ENCODE measurements around the gene ZNF516. TPM values are rescaled to one million over a fixed set of nuclear protein-coding genes. Genes with fewer than 3 reads are reported as not detected.
A peak's percentile ranks its signal among the peaks of the same experiment; 100 is the strongest.

ZNF516 gene
- total and polyA plus RNA-seq, 2 experiments from 2014 or later = 17.8 to 29.4 TPM

GRCh38 chr18:76506974-76507764 lies 12.1 kb upstream of the ZNF516 start:
- H3F3A ChIP-seq (ENCODE audit: insufficient read depth) = no peaks in the 10 kb centered on the region
- no peaks in the 10 kb centered on the region for H3K27me3 ChIP-seq (replicated peaks; ENCODE audit: insufficient read depth)
- no peak overlapping the region for H3K27ac ChIP-seq
- no peaks in the 10 kb centered on the region for H3K9me3 ChIP-seq (ENCODE audit: low read depth)
- no peak for TF ChIP-seq EZH2 (IDR thresholded peaks at IDR 0.05; ENCODE audit: insufficient read depth, poor library complexity, severe bottlenecking)
- TF ChIP-seq EZH2phosphoT487 (IDR thresholded peaks at IDR 0.05; ENCODE audit: insufficient read depth, low read depth) = no peak
- no peaks in the 10 kb centered on the region for H4K20me1 ChIP-seq (ENCODE audit: insufficient read depth)
- no peaks in the 10 kb centered on the region for H3K79me2 ChIP-seq (ENCODE audit: insufficient read depth)
- H2AFZ ChIP-seq = no peak overlapping the region
- no peak overlapping the region for H3K4me3 ChIP-seq
- no peaks in the 10 kb centered on the region for H3K36me3 ChIP-seq (ENCODE audit: low read depth)
- no peak for DNase-seq
- no peaks in the 10 kb centered on the region for H3K4me1 ChIP-seq (ENCODE audit: insufficient read depth)
- no peaks in the 10 kb centered on the region for H3K9me2 ChIP-seq (ENCODE audit: insufficient read depth)
- in situ Hi-C loops (cut with MboI) = no loop called here
- no peak overlapping the region for H3K4me2 ChIP-seq (ENCODE audit: unreplicated experiment)
- H3K9ac ChIP-seq = no peak overlapping the region
- 90 to 95% methylated on average over 20 to 21 of the region's 21 CpGs for WGBS, 2 experiments (ENCODE audit: low coverage in 1 of 2, low lambda C conversion rate in 2 of 2, missing lambda C conversion rate in 2 of 2)

- H4K20me1 ChIP-seq (ENCODE audit: insufficient read depth) = no peaks in the 10 kb centered on the region
- H3K4me2 ChIP-seq (ENCODE audit: unreplicated experiment) = no peak overlapping the region
- no peaks in the 10 kb centered on the region for H3K36me3 ChIP-seq (ENCODE audit: low read depth)
- H3K9ac ChIP-seq = no peak overlapping the region
- no peaks in the 10 kb centered on the region for H3K9me2 ChIP-seq (ENCODE audit: insufficient read depth)
- in situ Hi-C loops (cut with MboI) = no loop called here
- WGBS, 2 experiments (ENCODE audit: low coverage in 1 of 2, low lambda C conversion rate in 2 of 2, missing lambda C conversion rate in 2 of 2) = 92 to 96% methylated on average over 7 to 9 of the region's 9 CpGs
- no peak for DNase-seq
- no peaks in the 10 kb centered on the region for H3K27me3 ChIP-seq (replicated peaks; ENCODE audit: insufficient read depth)
- H3K27ac ChIP-seq = no peak overlapping the region
- H2AFZ ChIP-seq = no peak overlapping the region
- no peaks in the 10 kb centered on the region for H3K79me2 ChIP-seq (ENCODE audit: insufficient read depth)
- no peak overlapping the region for H3K4me3 ChIP-seq
- H3K9me3 ChIP-seq (ENCODE audit: low read depth) = no peaks in the 10 kb centered on the region
- H3K4me1 ChIP-seq (ENCODE audit: insufficient read depth) = no peaks in the 10 kb centered on the region
- no peak for TF ChIP-seq EZH2 (IDR thresholded peaks at IDR 0.05; ENCODE audit: insufficient read depth, poor library complexity, severe bottlenecking)
- no peak for TF ChIP-seq EZH2phosphoT487 (IDR thresholded peaks at IDR 0.05; ENCODE audit: insufficient read depth, low read depth)
- H3F3A ChIP-seq (ENCODE audit: insufficient read depth) = no peaks in the 10 kb centered on the region
These were observed 11.4 kb upstream of the ZNF516 start for GRCh38 chr18:76506395-76506794.

DNA sequence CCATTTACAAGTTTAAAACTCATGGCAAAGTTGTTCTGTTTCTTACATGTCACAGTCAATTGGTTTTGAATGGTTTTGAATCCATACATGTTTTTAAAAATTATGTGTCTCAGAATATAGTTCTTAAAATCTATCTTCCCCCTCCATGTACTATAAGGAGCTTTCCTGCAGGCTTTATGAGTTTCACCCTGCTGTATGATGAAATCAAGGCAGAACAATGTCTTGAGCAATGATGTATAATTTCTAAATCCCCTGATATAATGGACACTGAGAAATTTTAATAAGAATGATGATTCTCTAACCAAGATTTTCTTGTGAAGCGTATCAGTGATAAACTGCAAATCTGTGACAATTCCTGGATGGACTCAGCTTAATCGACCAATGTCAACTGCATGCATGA lies 10.6 kb upstream of the ZNF516 start:
- peak; percentile 33 for DNase-seq

GRCh38 chr18:76504749-76505148 lies 9.7 kb upstream of the ZNF516 start:
- no peaks in the 10 kb centered on the region for H3F3A ChIP-seq (ENCODE audit: insufficient read depth)
- no peaks in the 10 kb centered on the region for H3K79me2 ChIP-seq (ENCODE audit: insufficient read depth)
- no peaks in the 10 kb centered on the region for H3K36me3 ChIP-seq (ENCODE audit: low read depth)
- no peaks in the 10 kb centered on the region for H3K9me3 ChIP-seq (ENCODE audit: low read depth)
- H4K20me1 ChIP-seq (ENCODE audit: insufficient read depth) = no peaks in the 10 kb centered on the region
- no peak overlapping the region for H3K27ac ChIP-seq
- no peak overlapping the region for H3K4me3 ChIP-seq
- DNase-seq = no peak
- WGBS, 2 experiments (ENCODE audit: low coverage in 1 of 2, low lambda C conversion rate in 2 of 2, missing lambda C conversion rate in 2 of 2) = 54 to 57% methylated on average over 5 of the region's 5 CpGs
- no peak overlapping the region for H3K9ac ChIP-seq
- no peaks in the 10 kb centered on the region for H3K4me1 ChIP-seq (ENCODE audit: insufficient read depth)
- no peaks in the 10 kb centered on the region for H3K27me3 ChIP-seq (replicated peaks; ENCODE audit: insufficient read depth)
- H2AFZ ChIP-seq = no peak overlapping the region
- no peak overlapping the region for H3K4me2 ChIP-seq (ENCODE audit: unreplicated experiment)
- TF ChIP-seq EZH2 (IDR thresholded peaks at IDR 0.05; ENCODE audit: insufficient read depth, poor library complexity, severe bottlenecking) (no peak), EZH2phosphoT487 (IDR thresholded peaks at IDR 0.05; ENCODE audit: insufficient read depth, low read depth) (no peak)
- in situ Hi-C loops (cut with MboI) = no loop called here
- no peaks in the 10 kb centered on the region for H3K9me2 ChIP-seq (ENCODE audit: insufficient read depth)

More for the DNA sequence above, 10.6 kb upstream of the ZNF516 start:
- H3K9ac ChIP-seq = no peak overlapping the region
- H3K36me3 ChIP-seq (ENCODE audit: low read depth) = no peaks in the 10 kb centered on the region
- no peaks in the 10 kb centered on the region for H3K27me3 ChIP-seq (replicated peaks; ENCODE audit: insufficient read depth)
- H3K79me2 ChIP-seq (ENCODE audit: insufficient read depth) = no peaks in the 10 kb centered on the region
- H4K20me1 ChIP-seq (ENCODE audit: insufficient read depth) = no peaks in the 10 kb centered on the region
- no peaks in the 10 kb centered on the region for H3K9me2 ChIP-seq (ENCODE audit: insufficient read depth)
- no peak overlapping the region for H3K27ac ChIP-seq
- H3F3A ChIP-seq (ENCODE audit: insufficient read depth) = no peaks in the 10 kb centered on the region
- no peak for TF ChIP-seq EZH2 (IDR thresholded peaks at IDR 0.05; ENCODE audit: insufficient read depth, poor library complexity, severe bottlenecking)
- TF ChIP-seq EZH2phosphoT487 (IDR thresholded peaks at IDR 0.05; ENCODE audit: insufficient read depth, low read depth) = no peak
- H3K4me2 ChIP-seq (ENCODE audit: unreplicated experiment) = no peak overlapping the region
- in situ Hi-C loops (cut with MboI) = no loop called here
- no peak overlapping the region for H3K4me3 ChIP-seq
- 0 out of 2 replicates have a peak overlapping the region, but pooled peaks have one; percentile 13 for H2AFZ ChIP-seq
- no peaks in the 10 kb centered on the region for H3K4me1 ChIP-seq (ENCODE audit: insufficient read depth)
- 93% methylated on average over 2 of the region's 2 CpGs for WGBS, 2 experiments (ENCODE audit: low coverage in 1 of 2, low lambda C conversion rate in 2 of 2, missing lambda C conversion rate in 2 of 2)
- H3K9me3 ChIP-seq (ENCODE audit: low read depth) = no peaks in the 10 kb centered on the region

All from GM23248 (cell line).